HG03175 (cell line): ENCODE results near the gene NMB.

Source experiments
- ATAC-seq: cut with Tn5 transposase; IDR thresholded peaks from one replicate; pipeline ENCODE4 v1.9.1; 2021; ENCODE audit warnings: mild to moderate bottlenecking, moderate library complexity; ENCODE audit not compliant: unreplicated experiment

Gene NMB

DNA sequence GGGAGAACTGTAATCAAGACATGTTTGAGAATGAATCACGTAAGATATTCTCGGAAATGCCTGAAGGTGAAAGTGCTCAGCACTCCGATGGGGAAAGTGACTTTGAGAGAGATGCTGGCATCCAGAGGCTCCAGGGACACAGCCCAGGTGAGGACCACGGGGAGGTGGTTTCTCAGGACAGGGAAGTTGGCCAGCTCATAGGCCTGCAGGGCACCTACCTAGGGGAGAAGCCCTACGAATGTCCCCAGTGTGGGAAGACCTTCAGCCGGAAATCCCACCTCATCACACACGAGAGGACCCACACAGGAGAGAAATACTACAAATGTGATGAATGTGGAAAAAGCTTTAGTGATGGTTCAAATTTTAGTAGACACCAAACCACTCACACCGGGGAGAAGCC is 37.4 kb downstream of the NMB start:
- no peak for ATAC-seq

DNA sequence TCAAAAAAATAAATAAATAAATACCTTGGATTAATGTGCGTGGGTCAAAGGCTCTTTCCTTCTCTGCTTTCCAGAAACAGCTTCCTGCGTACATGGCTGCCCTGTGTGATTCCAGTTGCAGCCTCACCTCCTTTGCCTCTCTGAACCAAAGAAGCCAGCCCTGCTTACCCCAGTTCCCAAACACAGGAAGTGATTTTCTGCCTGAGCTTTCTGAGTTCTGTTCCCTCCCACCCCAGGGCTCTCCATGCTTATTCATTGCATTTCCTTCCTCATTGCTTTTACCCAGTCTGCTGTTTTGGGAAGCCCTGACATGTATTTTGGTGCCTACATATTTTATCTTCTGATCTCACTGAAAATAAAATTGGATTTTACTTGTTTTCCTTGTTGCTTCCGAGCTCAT is 41.8 kb downstream of the NMB start:
- ATAC-seq: no peak

DNA sequence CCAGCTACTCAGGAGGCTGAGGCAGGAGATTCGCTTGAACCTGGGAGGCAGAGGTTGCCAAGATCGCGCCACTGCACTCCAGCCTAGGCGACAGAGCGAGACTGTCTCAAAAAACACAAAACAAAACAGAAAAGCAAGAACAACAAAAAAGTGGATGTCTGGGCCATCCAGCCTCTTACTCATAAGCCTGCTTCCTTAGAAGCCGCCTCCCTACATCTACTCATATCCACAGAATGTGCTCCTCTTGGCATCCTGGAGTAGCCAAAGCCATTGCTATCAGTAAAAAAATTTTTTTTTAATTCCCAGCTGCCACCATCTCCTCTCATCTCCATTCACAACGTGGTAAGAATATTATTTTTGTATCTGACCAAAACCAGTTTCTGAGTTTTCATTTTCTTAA is 46.4 kb downstream of the NMB start:
- ATAC-seq: no peak

DNA sequence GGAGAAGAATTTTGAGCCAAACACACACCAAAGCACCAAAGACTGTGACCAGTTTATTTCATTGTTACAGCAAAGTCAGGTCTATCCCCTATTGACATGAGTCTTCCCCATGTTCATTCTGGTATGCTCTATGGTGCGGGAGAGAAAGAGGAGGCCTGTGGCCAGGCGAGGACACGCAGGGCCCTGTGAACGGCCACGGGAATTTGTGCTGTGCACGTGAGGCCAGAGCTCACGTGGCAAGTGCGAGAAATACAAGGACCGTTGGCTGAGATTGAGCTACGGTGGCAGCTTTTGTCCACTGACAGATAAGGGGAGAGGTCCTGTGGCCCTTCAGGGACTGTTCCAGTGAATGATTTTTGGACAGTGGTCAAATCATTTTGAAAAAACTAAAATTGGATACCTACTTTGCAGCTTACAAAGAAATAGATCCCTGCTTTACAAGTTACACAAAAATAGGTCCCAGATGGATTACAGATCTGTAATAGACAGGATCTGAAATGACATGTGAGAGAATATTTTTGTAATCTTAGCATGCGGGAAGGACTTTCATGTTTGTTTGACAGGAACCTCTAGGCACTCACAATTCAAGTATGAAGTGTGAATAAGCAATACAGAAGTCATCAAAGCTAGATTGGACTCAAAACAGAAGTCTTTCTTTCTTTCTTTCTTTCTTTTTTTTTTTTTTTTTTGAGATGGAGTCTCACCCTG is 48.0 kb downstream of the NMB start:
- ATAC-seq: no peak

DNA sequence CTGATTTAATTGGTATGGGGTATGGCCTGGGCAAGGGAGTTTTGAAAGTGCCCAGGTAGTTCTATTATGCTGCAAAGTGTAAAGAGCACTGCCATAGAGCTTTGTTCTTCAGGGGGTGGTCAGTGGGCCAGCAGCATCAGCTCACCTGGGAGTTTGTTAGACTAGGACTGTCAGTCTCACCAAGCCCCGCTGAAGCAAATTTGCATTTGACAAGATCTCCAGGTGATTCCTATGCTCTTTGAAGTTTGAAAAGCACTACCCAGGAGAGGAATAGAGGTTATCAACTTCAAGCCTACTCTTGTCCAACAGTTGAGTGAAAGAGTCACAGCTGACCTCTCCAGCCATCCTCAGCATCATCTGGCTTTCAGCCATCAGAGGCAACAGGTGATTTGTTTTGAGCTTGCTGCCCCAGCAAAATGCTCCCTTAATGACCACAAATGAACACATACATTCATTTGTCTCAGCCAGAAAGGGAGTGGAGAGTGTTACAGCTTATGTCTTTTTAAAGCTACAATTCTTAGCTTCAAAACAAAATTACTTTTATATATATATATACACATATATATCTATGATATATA is 49.2 kb downstream of the NMB start:
- ATAC-seq: no peak

DNA sequence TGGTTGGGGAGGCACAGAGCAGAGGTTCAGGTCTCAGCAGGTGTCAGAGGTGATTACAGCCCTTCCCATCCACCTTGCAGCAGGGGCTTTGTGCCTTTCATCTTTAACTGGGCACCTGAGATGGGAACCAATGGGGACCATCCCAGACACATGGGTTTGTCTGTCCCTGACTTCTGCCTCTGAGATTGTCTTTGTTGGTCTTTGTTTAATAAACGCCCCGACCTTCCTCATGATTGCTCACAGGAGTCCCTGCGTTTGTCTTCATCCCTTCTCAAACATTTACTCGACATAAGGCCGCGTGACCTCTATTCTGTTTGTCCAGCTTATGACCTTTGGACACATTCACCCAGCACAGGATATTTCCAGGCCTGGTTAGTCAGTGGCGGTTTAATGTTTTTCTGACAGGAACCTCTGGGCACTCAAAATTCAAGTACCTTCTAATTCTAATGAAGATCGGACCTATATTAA is 51.3 kb downstream of the NMB start:
- no peak for ATAC-seq

DNA sequence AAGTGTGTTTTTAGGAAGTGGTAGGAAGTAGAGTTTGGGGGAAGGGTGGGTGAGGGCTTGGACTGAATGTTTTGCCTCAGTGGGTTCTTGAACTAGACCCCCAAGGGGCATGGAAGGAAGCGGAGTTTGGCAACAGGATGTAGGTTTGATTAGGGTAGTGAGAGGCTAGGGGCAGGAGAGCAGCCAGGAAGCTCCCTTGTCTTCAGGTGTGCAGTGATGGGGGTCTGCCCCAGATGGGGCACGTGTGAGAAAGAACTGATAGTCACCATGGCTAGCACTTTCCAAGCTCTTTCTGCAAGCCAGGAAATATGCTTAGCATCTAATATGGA is 52.5 kb downstream of the NMB start:
- no peak for ATAC-seq
